Measurements from ENCODE around the gene TACC2.

The TACC2 gene

DNA sequence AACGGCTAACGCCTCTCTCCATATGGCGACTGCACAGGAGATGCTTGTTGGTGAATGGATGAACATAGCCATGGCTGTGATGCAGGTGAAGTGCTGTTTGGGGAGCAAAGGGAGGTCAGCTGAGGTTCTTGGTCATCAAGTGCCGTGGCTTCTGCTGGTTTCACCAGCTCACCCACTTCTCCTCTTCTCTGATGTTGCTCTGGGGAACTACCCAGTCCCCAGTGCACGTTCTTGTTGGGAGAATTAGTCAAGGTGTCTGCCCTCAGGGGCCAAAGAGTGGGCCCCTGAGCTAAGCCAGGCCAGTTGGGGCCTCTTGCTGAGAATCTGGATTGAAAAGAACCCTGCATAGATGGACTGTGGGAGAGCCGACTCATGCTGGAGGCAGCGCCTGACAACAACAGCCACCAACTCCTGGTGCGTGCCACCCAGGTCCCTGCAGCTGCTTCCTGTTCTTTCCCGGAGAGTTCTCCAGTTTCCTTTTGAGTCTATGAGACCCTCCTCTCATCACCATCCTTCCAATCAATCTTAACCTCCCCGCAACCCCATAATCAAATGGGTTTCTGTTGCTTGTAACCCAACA lies 285.1 kb downstream of the TACC2 start:
- no peak overlapping the region for H3K4me3 ChIP-seq (ENCODE audit: low read length)
- TF ChIP-seq, protein P1, sequence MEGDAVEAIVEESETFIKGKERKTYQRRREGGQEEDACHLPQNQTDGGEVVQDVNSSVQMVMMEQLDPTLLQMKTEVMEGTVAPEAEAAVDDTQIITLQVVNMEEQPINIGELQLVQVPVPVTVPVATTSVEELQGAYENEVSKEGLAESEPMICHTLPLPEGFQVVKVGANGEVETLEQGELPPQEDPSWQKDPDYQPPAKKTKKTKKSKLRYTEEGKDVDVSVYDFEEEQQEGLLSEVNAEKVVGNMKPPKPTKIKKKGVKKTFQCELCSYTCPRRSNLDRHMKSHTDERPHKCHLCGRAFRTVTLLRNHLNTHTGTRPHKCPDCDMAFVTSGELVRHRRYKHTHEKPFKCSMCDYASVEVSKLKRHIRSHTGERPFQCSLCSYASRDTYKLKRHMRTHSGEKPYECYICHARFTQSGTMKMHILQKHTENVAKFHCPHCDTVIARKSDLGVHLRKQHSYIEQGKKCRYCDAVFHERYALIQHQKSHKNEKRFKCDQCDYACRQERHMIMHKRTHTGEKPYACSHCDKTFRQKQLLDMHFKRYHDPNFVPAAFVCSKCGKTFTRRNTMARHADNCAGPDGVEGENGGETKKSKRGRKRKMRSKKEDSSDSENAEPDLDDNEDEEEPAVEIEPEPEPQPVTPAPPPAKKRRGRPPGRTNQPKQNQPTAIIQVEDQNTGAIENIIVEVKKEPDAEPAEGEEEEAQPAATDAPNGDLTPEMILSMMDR (conservative IDR thresholded peaks at IDR 0.05; ENCODE audit: low read length): no peak
- DNase-seq (ENCODE audit: low read depth): no peak

DNA sequence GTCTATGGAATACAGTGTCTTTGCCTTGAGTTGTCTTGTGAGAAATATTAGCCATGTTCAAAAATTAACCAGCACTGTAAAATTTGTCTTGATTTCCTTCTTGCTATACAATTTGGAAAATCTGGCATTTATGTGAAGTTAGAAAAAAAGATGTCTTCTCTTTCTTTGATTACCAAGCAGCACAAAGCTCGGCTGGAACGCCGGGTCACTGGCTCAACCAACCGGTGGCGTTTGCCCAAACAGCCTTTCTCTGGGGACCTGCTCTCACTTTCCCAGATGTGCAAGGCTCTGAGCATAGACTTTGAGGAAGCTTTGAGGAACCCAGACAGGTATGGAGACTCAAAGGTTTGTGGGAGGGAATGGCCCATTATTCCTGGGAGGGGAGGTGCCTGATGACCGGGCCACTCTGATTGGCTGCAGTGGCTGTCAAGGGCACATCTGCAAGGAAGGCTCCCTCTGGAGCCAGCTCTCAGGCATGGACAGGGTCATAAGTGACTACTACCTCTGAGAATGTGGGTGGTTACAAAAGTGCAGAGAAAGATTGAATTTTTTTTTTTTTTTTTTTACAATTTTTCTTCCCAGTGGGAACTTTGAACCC lies 287.7 kb downstream of the TACC2 start:
- DNase-seq (ENCODE audit: low read depth): peak; percentile 52
- TF ChIP-seq, protein P1 (conservative IDR thresholded peaks at IDR 0.05; ENCODE audit: low read length): no peak
- no peak overlapping the region for H3K4me3 ChIP-seq (ENCODE audit: low read length)

DNA sequence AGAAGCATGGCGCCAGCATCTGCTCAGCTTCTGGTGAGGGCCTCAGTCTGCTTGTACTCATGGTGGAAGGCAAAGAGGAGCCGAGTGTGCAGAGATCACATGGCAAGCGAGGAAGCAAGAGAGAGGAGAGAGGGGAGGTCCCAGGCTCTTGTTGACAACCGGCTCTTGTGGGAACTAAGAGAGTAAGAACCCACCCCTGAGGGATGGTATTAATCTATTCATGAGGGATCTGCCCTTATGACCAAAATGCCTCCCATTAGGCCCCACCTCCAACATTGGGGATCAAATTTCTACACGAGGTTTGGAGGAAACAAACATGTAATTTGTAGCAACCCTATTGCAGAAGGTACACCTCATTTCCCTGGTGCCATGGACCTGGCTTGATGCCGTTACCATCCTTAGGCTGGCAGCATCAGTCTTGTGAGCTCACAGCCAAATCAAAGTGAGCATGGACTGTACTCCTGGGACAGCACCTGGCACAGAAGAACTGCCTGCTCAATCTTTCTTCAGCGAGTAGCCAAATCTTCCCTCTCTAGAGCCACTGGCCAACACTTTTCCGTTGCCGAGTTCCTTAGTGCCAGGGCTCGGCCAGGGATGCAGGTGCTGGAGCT lies 288.7 kb downstream of the TACC2 start:
- DNase-seq (ENCODE audit: low read depth): no peak
- TF ChIP-seq, protein P1 (conservative IDR thresholded peaks at IDR 0.05; ENCODE audit: low read length): no peak
- no peak overlapping the region for H3K4me3 ChIP-seq (ENCODE audit: low read length)

DNA sequence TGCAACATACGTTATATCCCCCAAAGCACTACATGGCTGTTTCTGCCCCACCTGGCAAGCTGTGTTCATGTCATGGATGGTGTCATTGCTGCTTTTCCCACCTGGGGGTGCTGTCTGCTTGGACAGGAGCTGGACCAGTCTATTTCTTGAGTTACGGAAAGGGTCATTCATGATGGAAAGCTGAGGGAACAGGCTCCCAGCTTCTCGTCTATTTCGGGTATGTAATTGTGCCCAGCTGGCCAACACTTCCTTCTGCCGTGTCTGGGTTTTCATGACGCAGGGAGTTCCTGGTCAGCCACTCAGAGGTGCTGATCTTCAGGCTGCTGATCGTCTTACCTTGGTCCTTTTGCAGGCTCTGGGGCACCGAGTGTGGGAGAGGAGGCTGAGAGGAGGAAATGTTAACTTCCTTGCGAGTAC lies 290.8 kb downstream of the TACC2 start:
- no peak overlapping the region for H3K4me3 ChIP-seq (ENCODE audit: low read length)
- TF ChIP-seq, protein P1 (conservative IDR thresholded peaks at IDR 0.05; ENCODE audit: low read length): peak; percentile 72
- peak; percentile 48 for DNase-seq (ENCODE audit: low read depth)

DNA sequence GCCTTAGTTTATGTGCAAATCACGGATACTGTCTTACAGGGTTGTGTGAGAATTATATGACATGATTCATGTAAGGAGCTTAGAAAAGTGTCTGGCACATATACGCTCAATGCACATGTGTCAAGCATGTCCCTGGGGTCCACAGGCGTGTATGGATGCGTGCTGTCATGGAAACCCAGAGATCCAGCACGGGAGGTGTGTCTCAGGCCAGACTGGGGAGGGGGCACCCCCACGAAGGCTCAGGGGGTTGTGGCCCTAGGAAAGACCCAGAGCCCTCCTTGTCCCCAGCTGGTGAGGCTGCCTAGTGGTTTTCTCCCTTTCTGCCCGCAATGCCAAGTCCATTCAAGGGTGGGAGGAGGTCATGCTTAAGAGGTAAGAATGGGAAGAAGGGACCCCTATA lies 291.2 kb downstream of the TACC2 start:
- TF ChIP-seq, protein P1 (conservative IDR thresholded peaks at IDR 0.05; ENCODE audit: low read length): no peak
- no peak for DNase-seq (ENCODE audit: low read depth)
- H3K4me3 ChIP-seq (ENCODE audit: low read length): no peak overlapping the region

DNA sequence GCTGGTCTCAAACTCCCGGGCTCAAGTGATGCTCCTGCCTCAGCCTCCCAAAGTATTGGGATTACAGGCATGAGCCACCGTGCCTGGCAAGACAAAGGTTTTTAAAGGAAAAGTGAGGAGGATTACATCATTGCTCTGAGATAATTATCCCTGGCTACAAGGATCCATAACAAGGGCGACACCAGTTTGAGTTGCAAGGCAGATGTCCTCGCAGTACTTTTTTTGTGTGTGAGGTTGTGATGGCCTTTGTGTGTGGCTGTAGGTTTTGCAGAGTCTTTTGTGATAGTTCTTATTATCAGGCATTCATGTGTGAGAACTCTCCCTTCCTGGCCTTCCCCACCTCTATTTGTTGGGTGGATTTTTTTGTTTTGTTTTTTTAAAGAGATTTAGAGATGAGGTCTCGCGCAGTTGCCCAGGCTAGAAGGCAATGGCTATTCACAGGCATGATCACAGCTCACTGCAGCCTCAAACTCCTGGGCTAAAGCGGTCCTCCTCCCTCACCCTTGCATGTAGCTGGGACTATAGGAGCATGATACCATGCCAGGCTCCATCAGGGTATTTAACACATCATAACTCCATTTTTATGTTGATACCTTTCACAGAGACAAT lies 292.2 kb downstream of the TACC2 start:
- DNase-seq (ENCODE audit: low read depth): no peak
- TF ChIP-seq, protein P1 (conservative IDR thresholded peaks at IDR 0.05; ENCODE audit: low read length): no peak
- H3K4me3 ChIP-seq (ENCODE audit: low read length): no peak overlapping the region

Measured in AG10803 (cell line).